ENCODE results near the gene TFDP2.

DNA sequence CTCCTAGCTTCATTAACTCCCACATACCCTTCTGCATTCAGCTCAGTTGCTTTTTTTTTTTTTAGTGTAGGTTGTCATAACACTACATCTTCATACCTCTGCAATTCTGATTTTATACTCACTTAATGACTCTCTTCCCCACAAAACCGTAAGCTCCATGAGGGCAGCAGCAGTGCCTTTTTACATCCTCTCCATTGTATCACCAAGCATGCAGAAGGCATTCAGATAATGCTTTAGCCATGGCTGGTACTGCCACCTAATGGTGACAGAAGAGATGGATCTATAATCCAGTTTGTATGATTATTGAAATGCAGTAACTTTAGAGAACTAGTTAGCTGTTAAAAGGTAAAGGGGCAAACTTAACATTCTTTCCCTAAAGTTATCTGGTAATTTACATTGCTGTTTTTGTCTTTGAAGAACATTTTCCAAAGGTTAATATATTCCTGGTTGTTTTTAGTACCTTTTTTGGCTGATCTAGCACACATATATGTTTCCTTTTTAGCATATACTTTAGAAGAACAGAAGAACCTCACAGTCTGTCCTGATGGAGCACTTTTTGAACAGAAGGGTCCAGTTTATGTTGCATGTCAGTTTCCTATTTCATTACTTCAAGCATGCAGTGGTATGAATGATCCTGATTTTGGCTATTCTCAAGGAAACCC lies 236.1 kb downstream of the TFDP2 start:
- TF ChIP-seq POLR2AphosphoS5 (IDR thresholded peaks at IDR 0.05): no peak
- TF ChIP-seq, protein P1, sequence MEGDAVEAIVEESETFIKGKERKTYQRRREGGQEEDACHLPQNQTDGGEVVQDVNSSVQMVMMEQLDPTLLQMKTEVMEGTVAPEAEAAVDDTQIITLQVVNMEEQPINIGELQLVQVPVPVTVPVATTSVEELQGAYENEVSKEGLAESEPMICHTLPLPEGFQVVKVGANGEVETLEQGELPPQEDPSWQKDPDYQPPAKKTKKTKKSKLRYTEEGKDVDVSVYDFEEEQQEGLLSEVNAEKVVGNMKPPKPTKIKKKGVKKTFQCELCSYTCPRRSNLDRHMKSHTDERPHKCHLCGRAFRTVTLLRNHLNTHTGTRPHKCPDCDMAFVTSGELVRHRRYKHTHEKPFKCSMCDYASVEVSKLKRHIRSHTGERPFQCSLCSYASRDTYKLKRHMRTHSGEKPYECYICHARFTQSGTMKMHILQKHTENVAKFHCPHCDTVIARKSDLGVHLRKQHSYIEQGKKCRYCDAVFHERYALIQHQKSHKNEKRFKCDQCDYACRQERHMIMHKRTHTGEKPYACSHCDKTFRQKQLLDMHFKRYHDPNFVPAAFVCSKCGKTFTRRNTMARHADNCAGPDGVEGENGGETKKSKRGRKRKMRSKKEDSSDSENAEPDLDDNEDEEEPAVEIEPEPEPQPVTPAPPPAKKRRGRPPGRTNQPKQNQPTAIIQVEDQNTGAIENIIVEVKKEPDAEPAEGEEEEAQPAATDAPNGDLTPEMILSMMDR (IDR thresholded peaks at IDR 0.05 in 8 of 11, conservative IDR thresholded peaks at IDR 0.05 in 3 of 11): peak; percentile 42 to 73 (median 66)
